HUDEP-2 (cell line): ENCODE data around the gene ALDH18A1.
A peak's percentile ranks its signal among the peaks of the same experiment; 100 is the strongest.
"Not testable (repeated sequence)": the region's sequence is repeated elsewhere in the genome, so short reads cannot be mapped to it uniquely, and the experiment has no call there.

Source experiments
- DNase-seq, 76 experiments: peaks; one replicate each; lab custom pipeline; 2025; ENCODE audit not compliant: unreplicated experiment in 76 of 76; lab: John Stamatoyannopoulos, UW

ALDH18A1 gene

DNA sequence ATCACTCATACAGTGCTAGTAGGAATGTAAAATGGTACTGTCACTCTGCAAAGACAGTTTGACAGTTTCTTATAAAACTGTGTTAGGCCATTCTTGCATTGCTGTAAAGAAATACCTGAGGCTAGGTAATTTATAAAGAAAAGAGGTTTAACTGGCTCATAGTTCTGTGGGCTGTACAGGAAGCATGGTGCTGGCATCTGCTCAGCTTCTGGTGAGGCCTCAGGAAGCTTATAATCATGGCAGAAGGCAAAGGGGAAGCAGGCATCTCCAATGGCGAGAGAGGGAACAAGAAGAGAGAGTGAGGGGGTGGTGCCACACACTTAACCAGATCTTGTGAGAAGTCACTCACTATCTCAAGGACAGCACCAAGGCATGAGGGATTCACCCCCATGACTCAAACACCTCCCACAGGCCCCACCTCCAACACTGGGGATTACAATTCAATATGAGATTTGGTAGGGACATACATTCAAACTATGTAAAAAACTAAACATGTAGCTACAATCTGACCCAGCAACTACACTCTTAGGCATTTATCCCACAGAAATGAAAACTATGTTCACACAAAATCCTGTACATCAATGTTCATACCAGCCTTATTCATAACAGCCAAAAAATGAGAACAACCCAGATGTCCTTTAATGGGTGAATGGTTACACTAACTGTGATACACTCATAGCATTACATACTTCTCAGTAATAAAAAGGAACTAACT is 5.0 kb downstream of the ALDH18A1 start:
- DNase-seq, result peak in 3 of 76 experiments; percentile 4 to 7 (median 6)

DNA sequence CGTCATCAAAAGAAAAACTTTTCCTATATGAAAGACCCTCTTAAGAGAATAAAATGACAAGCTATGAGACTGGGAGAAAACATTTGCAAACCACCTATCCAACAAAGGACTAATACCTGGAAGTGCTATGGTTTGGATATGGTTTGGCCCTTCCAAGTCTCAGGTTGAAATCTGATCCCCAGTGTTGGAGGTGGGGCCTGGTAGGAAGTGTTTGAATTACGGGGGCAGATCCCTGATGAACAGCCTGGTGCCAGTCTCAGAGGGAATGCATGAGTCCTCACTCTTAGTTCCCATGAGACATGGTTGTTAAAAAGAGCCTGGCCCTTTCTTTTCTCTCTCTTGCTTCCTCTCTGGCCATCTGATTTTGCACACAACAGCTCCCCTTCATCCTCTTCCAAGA is 6.3 kb downstream of the ALDH18A1 start:
- no peak for DNase-seq

DNA sequence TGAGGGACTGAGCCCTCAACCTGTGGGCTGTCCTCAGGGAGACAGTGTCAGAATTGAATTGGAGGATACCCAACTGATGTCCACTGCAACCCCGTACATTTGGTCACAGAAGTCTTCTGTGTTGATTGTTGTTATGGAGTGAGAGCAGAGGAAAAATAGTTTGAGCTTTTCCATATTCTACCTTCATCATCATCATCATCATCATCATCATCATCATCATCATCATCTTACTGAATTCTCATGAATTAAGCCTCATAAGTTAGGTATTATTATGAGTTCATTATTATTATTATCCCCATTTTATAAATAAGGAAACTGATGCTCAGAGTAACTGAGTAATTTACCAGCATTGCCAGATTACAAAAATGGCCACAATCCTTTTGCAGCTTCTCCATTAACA is 8.4 kb downstream of the ALDH18A1 start:
- no peak for DNase-seq

DNA sequence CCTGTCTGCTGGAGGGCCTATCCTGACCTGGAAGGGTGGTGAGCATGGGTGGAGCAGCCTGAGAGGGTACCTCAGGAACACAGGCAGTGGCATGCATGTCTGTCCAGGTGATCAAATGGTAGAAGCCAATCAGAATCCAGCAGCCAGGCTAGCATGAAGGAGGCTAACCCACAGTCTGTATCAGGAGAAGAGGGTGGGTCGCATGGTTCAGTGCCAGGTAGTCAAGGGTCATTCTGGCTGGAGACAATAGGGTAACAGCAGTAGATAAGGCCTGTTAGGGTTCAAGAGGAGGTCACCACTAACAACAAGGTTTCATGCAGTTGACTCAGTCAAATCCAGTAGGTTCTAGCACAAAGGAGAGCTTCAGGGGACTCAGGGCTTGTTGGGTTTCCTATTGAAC is 10.4 kb downstream of the ALDH18A1 start:
- DNase-seq, result peak in 10 of 76 experiments; percentile 5 to 50 (median 20)

DNA sequence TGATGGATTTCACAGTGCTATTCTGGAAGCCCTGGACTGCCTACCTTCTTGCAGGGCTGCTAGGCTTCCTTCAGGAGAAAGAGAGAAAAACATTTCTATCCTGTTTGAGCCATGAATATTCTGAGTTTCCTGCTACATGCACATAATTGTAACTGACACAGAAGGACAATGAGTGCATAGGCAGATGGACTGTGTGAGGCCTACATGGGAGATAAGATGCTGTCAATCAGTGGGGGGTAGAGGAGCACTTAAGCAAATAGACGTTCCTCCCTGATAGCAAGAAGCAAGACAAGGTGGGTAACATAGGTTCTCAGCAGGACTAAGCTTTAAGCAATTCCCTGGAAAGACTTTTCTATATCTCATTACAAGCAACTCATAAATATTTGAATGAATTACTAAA is 11.6 kb downstream of the ALDH18A1 start:
- DNase-seq, result peak in 33 of 76 experiments; percentile 4 to 60 (median 24)

DNA sequence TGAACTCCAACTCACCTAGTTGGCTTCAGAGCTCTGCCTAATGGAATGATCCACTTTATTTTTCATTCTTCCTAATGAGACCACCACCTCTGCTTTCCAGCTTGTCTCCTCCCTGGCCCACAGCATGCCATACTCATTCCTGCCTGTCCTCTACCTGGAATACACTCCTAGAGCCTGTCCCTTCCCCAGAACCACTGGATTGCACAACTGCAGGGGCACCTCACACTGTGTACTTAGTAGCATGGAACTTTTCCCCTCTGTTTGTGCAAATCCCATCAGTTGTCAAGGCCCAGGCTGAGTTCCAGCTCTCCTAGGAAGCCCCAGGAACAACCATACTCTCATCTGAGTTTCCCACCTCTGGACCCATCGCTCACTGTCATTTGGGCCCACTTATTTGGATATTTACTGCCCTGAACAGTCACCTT is 15.6 kb downstream of the ALDH18A1 start:
- no peak for DNase-seq

DNA sequence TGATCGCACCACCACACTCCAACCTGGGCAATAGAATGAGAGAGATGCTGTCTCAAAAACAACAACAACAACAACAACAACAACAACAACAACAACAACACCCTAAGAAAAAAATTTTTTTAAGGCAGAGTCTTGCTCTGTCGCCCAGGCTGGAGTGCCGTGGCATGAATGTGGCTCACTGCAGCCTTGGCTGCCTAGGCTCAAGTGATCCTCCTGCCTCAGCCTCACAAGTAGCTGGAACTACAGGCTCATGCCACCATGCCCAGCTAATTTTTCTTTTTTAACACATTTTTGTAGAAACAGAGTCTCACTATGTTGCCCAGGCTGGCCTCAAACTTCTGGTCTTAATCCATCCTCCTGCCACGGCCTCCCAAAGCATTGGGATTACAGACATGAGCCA is 18.6 kb downstream of the ALDH18A1 start:
- no peak for DNase-seq

DNA sequence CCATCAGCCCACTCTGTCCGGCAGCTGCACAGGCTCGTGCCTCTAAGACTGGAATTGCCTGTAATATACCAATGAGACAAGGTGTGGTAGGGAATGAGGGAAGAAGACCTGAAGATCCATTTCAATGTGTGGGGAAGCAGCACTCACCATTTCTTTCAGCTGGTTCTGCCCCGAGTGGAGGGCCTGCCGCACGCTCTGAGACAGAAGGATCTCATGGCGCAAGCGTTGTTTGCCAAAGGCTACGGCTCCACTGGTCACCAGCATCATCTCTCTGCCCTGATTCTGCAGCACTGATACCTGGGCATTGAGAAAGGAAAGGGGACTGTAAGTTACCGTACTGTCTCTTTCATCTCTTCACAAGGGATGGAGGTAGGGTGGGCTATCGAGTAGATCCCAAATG is 19.4 kb downstream of the ALDH18A1 start:
- DNase-seq, result no peak

DNA sequence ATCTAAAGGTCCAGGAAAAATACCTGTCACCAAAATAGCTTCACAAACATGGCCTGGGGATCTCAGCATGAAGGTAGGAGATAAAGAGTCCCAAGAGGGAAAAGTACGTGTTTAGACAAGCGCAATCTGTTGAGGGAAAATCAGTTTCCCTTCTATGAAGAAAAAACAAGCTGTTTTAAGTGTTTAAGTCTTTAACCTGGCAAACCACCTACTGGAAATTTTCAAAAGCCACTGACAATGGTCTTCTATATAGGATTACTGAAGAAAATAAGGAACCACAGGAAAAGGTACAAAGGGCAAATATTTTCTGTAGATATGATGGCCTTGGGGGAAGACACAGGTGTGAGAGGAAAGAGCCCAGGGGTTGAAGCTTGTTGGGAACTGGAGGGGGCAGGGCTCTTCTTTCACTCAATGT is 21.2 kb downstream of the ALDH18A1 start:
- no peak for DNase-seq

DNA sequence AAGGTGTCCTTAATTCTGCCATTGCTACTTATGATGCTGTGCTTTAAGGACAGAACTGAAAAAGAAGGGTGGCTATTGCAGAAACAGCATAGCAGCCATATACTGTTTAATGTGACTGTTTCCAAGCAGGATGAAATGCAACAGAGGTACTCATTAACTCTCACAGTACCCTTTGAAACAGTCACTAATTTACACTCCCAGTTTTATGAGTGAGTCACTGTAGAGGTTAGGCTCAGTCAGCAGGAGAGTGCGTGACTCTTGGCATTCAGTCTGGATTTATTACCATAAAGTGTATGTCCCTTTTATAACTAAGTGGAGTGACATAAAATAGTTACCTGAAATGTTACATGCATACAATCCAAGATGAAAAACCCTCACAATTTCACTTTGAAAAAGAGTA is 27.7 kb downstream of the ALDH18A1 start:
- no peak for DNase-seq

DNA sequence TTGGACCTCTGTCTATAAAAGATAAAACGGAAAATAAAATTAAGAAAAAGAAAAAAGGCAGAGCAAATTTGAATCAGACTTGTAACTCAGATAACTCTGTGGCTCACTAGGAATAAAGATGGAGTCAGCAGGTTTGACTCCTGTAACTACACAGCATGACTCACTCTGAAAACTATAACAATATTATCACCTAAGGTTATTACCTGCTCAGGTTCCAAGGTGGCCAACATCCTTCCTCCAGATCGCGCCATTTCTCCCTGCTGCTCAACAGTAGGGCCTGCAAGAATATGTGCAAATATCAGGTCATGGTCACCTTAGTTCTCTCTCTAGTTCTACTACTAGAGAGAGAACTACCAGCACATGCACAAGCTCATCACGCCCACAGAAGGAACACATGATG is 30.0 kb downstream of the ALDH18A1 start:
- DNase-seq, result no peak

DNA sequence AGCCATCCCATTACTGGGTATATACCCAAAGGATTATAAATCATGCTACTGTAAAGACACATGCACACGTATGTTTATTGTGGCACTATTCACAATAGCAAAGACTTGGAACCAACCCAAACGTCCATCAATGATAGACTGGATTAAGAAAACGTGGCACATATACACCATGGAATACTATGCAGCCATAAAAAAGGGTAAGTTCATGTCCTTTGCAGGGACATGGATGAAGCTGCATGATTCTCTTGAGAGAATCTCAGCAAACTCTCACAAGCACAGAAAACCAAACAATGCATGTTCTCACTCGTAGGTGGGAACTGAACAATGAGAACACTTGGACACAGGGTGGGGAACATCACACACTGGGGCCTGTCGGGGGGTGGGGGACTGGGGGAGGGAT is 36.1 kb downstream of the ALDH18A1 start:
- not testable (repeated sequence) for DNase-seq

DNA sequence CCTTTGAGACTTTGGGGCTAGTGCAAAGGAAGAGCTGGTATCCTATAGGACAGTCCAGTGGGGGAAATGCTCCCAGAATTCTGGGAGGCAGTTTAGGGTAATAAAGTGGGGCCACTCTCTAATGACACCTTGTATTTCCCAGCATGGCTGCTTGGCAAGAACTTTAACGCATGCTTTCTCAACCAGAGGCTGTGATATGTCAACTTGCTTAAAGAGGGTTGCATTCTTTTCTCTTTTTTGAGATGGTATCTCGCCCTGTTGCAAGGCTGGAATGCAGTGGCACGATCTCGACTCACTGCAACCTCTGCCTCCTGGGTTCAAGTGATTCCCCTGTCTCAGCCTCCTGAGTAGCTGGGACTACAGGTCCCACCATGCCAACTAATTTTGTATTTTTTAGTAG is 38.4 kb downstream of the ALDH18A1 start:
- no peak for DNase-seq

DNA sequence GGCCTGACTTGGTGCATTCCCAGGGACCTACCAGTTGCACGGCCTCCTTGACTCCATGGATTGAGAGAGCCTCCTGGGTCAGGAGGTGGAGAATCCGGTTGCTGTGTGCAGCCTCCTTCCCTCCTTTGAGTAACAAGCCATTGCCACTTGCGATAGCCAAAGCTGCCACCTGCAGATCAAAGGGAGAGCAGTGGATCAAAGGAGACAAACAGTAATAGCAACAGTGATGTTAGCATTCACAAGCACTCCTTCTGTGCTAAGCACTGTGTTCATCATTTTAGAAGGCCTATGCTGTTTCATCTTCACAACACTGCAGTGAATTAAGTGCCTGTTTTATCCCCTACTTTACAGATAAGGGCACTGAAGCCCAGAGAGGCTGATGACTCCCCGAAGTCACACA is 40.1 kb downstream of the ALDH18A1 start:
- DNase-seq, result no peak

DNA sequence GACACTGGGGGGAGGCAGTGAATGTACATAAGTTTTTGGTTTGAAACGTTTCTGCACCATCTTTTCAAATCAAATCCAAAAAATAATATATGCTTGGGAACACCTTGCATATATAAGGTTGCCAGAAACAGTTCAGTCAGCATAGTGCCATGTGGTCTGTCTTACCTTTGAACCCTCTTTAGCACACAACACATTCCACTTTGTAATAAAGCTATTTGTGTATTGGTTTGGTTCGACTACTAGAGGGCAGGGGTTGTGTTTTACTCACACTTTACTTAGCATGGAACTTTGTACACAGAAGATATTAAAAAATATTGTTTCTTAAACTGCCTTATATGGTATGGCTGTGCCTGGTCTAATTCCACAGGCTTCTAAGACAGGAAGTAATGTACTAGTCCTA is 43.2 kb downstream of the ALDH18A1 start:
- DNase-seq, result no peak

DNA sequence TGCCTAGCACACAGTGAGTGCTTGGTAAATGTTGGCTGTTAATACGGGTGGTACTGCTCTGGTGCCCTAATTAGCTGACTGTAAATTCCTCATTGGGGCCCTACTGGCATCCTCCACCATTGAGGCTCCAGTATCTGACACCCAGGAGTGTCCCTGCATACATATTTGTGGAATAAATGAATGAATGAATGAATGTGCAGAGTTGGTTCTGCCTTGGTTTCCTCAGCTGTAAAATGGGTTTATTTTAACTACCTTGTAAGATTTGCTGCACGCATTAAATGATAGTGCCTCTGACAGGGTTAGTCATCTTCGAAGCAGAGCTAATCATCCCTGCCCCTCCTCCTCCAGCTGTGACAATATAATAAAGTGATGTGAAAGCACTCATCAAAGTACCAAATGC is 45.8 kb downstream of the ALDH18A1 start:
- no peak for DNase-seq

DNA sequence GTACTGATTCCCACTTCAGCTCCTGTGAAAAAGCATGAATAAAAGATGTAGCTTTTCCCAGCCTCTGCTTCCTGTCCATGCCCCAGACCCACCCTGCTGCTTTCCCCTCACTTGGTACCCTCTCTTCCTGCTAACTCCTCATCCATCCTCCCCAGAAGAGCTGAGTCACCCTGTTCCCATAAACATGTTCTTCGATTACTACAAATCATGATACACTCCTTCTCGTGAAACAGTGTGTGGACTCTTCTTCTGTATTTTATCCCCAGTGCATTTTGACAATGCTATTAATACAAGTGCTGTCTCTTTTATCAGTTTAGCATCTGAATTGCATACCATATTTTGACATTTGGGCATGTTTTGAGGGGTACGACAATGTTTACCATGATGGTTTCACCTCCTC is 49.6 kb downstream of the ALDH18A1 start:
- no peak for DNase-seq

DNA sequence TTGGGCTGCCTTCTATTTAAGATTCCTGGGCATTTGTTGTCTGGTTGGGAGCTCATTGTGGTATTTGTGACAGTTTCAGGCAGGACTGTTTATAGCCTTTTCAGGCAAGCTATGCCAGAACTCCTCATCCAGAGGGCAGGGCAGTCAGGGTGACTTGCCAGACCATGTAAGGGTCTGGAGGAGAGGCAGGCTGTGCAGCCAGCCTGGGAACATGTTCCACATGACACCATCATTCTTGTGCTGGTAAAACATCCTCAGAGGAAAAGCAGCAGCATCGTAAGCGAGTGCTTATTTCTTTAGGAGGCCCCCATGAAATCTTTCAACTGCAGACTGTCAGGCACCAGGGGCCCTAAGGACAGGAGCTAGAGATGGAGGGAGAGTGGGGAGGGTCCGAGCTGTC is 51.3 kb downstream of the ALDH18A1 start:
- no peak for DNase-seq

DNA sequence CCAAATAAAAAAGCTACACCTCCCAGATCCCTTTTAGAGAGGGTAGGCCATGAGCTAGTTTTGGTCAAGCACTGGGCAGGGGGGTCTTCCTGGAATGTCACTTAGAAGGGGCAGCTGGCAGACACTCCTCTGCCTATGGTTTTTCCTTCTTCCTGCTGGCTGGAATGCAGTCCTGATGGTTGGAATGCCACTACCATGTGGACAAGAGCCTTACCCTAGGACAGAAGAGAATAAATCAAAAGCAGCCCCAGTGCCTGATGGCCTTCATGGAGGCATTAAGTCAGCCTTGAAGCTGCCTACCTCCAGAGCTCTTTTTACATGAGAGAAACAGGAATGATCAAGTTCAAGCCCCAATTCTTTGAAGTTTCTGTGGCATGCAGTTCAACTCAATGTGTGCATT is 51.9 kb downstream of the ALDH18A1 start:
- DNase-seq, result no peak

DNA sequence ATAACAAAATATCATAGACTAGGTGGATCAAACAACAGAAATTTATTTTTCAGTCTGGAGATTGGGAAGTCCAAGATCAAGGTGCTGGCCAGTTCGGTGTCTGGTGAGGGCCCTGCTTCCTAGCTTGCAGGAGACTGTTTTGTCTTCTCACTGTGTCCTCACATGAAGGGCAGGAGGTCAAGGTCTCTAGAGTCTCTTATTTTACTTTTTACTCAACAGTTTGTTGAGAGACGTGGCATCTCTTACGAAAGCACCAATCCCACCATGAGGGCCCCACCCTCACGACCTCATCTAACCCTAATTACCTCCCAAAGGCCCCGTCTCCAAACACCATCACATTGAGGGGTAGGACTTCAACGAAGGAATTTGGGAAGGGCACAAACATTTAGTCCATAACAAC is 54.1 kb downstream of the ALDH18A1 start:
- no peak for DNase-seq

DNA sequence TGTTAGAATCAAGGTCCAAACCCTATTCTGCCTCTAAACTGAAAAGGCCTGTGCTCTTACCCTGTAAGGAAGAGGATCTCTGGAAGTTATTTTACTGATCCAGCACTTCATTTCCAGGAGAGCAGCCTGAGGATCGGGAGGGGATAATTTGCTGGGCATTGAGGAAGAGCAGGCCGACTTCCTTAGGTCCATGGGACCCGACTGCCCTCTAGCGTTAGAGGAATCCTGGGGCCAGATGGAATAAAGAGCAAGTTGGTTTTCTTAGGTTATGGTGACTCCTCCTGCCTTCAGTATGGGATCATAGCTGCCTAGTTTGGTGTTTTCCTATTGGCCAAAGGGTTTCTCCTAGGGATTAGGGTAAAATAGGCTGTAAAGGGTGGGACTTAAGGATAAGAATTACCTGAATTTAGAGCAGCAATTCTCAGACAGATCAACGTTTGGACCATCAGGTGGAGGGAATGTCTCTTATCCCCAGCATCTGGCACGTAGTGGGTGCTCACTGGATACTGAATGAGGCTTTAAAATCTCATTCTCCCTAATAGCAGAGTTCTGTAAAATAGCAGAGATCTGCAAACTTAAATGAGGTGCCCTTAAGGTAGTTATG is 55.3 kb downstream of the ALDH18A1 start:
- peak in 72 of 76 experiments; percentile 5 to 81 (median 53) for DNase-seq

DNA sequence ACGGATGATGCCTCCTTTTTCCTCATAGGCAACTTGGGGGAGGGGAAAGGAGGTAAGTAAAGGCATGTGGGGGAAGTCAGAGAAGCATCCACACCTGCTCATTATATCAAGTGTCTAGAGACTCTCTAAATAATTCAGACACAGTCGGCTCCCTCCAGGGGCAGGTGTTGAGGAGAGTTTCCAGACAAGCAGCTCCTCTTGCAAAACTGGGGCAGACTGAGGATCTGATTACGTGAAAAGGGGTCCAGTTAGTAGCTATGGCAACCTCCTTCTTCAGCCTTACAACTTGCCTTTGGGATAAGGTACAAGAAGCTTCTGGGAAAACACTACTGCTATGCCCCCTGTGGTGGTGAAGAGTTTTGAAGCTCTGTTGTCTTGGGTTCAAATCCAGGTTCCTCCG is 56.4 kb downstream of the ALDH18A1 start:
- no peak for DNase-seq

DNA sequence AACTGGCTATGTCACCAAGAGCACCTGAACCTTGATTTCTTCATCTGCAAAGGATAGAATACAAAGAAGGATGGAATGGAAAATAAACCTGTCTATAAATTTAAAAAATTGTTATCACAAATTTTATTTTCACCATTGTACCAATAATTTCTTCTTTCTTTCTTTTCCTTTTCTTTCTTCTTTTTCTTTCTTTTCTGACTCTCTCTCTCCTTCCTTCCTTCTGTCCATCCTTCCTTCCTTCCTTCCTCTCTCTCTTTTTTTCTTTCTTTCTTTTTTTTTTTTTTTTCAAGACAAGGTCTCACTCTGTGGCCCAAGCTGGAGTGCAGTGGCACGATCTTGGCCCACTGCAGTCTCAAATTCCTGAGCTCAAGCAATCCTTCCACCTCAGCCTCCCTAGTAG is 58.7 kb downstream of the ALDH18A1 start:
- no peak for DNase-seq
